SU-DHL-6 (cell line): ENCODE results near the gene STARD9.

Experiments
- CTCF ChIP-seq: fragments of 200-600 bp; sonication (generic); IDR thresholded peaks from one replicate; pipeline ENCODE4 v1.5.1; 2017; ENCODE audit warnings: antibody characterized with exemption, mild to moderate bottlenecking, low read length, moderate library complexity; ENCODE audit not compliant: insufficient read depth, poor library complexity, severe bottlenecking
- EZH2phosphoT487 ChIP-seq: fragments of 200-600 bp; sonication (generic), shearing (Covaris generic); conservative IDR thresholded peaks from 2 replicates; pipeline ENCODE4 v1.6.1; 2018; ENCODE audit warnings: mild to moderate bottlenecking, antibody characterized with exemption, low read length, moderate library complexity, mixed read lengths

- TF ChIP-seq CTCF: no peak
- no peak for TF ChIP-seq EZH2phosphoT487
These were observed 37.0 kb downstream of the STARD9 start for GRCh38 chr15:42612367-42612912.
